GM18526 (cell line): ENCODE measurements around the gene NOP9.
A peak's percentile ranks its signal among the peaks of the same experiment; 100 is the strongest.

ENCODE experiments used
- POLR2A ChIP-seq: IDR thresholded peaks from 3 replicates; pipeline ENCODE4 v1.6.1; 2011; ENCODE audit not compliant: insufficient read length; ENCODE audit errors: extremely low read depth

NOP9 gene

GRCh38 chr14:24335461-24336171 lies 36.0 kb downstream of the NOP9 start:
- no peak for TF ChIP-seq POLR2A

DNA sequence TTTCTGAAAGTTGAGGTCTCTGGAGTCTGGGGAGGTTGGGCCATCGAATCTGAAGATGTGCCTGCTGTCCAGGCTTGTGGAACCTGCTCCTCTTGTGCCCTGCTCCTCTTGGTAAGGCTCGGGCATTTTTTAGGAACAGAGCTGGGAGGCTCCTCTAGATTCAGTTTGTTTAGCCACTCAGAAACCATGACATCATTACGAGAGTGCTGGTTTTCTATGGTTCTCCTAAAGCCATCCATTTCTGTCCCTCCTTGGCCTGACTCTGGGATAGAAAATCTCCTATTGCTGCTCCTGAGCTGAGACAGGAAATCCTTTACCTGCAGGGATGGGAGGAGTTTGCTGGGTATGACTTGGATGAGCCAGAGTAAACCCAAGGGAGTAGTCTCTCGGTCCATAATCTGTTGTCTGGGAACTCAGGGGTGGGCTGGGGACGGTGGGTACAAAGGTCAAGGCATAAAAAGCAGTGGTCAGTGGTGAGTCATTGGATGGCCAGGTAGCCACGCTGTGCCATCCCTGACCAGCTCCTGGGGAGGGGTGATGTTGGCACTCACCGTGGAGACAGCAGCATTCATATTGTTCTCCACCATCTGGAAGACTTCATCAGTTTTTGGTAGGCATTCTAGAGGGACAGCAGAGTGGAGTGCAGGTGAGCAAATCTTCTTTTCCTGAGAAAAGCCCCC lies 37.6 kb downstream of the NOP9 start:
- no peak for TF ChIP-seq POLR2A

DNA sequence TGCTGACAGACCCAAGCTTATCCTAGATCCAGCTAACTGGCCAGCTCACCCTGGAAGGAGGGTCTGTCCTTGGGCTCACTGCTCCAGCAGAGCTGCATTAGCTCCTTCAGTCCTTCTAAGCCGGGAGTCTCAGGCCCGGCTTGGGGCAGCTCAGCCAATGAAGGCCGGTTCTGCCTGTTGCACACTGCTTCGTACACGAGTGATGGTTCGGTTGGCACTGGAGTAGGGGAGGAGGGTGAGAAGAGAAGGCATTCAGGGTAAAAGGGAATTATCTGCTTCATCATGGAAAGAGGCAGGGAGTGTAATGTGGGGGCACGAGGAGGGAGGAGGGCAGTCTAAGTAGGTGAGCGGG lies 38.1 kb downstream of the NOP9 start:
- no peak for TF ChIP-seq POLR2A

DNA sequence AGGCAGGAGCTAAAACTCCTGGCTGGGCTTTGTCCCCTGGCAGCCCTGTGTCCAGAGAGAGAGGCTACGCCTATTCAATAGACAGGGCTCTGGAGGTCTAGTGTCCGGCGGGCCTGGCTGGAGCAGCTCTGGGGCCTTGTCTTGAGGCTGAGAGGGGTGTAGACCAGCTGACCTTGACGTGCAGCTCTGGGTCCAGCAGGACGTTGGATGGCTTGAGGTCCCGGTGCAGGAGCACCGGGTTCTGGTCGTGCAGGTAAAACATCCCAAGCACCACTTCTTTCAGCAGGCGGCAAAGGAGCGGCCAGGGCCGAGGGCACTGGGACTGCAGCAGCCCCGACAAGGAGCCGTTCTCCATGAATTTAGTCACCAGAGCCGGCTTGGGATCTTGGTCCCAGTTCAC lies 39.2 kb downstream of the NOP9 start:
- TF ChIP-seq POLR2A = no peak

DNA sequence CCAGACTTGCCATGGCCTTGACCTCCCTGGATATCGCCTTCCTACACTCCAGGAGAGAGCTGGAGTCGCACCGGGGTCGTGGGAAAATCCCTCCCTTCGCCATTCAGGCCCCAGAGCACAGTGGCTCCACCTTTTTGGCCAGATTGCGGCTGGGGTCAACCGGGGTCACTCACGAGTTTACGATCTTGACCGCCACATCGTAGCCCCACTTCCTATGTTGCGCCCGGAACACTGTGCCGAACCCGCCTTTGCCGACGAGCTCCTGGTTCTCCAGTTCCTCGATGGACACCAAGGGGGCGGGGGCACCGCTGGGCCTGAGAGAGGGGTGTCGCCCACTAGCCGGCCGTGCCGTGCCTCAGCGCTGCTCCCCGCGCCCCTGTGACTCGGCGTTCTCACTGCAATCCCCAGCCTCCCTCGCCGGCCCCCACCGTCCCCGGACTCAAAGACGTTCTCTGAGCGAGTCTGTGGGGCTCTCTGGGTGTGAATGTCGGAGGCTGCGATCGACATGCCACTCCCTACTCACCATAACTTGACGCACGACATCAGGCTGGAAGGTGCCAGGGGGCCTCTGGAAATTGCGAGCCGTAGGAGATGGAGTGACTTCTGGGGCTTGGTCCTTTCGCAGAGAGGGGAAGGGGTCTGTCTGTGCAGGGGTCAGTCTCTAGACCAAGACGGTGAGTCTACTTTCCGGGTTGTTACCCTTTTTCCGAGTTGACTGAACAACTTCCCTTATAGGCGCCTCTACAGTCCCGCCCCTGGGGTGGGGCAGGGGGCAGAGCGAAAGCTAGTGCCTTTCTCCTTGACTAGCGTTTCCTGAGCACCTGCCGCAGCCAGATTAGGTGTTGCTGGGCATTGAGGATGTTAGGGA lies 39.9 kb downstream of the NOP9 start, which contains the start of gene RIPK3:
Gene RIPK3, minus strand, starts transcription at position 708 of the 868 bp plus-strand sequence. Its CDS starts 165 bp downstream, at position 543.
- peak; percentile 69 for TF ChIP-seq POLR2A

DNA sequence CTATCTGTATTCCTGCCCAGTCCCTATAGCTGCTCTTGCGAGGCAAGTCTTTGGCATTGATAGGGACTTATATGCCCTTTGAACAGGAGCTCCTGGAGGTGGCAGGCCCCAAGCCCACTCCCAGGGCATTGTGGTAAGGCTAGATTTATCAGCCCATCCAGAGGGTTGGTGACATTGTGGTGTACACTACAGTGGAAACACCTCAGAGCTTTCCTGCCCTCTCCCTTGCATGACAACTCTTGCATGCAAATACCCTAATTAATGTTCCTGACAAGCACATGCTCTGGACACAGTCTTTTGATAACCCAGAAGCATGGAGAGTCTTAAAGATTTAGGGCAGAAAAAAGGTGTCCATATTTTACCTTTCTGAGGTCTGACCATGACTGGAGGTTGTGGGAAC lies 41.0 kb downstream of the NOP9 start:
- TF ChIP-seq POLR2A = no peak

DNA sequence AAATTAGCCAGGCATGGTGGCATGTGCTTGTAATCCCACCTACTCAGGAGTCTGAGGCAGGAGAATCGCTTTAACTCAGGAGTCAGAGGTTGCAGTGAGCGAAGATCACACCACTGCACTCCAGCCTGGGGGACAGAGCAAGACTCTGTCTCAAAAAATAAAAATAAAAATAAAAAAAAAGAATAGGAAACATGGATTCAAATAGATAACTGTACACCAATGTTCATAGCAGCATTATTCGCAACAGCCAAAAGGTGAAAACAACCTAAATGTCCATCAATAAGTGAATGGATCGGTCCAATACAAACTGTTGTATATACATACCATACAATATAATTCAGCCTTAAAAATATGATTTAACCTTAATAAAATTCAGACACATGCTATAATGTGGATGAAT lies 43.2 kb downstream of the NOP9 start:
- no peak for TF ChIP-seq POLR2A

- no peak for TF ChIP-seq POLR2A
Measured at GRCh38 chr14:24343795-24344660, 44.4 kb downstream of the NOP9 start.

DNA sequence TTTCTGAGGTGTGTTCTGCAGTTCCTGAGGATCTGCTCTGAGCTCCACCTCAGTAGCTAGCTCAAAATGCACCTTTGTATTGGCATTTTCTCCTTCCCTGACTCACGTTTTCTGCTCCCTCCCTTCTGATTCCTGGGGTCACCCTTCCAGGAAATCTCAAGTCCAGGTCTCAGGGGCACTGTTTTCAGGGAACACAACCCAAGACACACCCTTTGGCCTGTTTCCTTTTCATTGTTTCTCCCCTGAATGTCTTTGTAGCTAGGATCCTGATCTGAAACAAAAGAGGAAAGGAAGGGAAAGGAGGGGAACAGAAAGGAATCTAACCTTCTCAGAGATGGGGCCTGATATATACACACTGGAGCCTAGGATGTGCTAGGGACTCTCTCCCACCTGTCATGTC lies 47.5 kb downstream of the NOP9 start:
- TF ChIP-seq POLR2A = no peak

- no peak for TF ChIP-seq POLR2A
Measured at GRCh38 chr14:24348186-24348585, 48.5 kb downstream of the NOP9 start.

GRCh38 chr14:24349742-24350141 lies 50.1 kb downstream of the NOP9 start:
- no peak for TF ChIP-seq POLR2A

DNA sequence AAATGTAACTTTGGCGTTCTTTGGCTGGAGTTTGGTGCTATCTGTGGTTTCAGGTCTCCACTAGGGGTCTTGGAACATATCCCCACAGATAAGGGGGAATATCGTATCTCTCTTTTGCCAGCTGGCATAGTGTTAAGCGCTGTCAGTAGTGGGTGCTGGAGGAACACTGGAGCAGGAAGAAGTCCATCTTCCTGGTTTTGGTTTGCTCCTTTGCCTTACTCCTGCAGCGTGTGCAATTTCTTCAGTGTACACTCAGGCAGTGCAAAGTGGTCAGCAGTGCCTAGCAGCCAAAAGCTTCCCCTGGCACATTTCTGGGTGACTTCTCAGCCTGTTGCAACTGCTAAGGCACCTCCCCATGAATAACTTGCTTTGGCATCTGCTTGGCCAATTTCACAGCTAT lies 51.9 kb downstream of the NOP9 start:
- no peak for TF ChIP-seq POLR2A

DNA sequence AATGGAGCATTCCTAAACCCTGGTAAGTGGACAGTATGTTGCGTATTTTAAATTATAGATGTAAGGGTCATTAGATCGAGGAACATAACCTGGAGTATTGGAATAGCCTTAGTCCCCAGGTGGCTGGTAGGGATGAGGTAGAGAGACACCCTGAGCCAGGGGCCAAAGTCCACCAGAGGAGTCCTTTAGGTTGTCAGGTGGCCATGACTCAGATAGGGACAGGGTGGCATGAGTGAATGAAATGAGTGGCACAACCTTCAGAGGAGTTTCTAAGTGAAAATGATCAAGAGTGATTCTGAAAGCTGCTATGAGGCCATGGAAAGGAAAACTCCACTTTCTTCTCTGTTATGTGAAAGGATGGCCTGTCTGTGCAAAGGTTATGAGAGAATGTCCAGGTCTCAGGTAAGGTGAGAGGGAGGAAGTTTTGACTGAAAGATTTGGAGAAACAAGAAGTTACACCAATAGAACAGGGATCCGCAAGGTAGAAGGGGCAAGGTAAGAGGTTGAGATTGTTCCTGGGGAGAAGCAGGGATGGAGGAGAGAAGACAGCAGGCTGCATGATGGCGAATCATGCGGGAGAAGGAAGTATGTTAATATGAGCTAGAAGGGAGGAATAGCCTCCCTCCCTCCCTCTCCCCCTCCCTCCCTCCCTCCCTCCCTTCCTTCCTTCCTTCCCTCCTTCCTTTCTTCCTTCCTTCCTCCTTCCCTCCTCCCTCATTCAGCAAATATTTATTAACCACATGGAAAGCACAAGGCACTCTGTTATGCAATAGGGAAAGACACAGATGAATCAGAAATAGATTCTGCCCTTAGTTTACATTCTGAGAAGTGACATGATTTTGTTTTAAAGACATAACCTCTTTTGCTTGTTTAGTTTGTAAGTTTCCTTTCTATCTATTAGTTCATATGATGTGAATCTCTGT lies 54.2 kb downstream of the NOP9 start:
- no peak for TF ChIP-seq POLR2A

GRCh38 chr14:24355009-24355408 lies 55.4 kb downstream of the NOP9 start:
- TF ChIP-seq POLR2A = no peak
